ENCODE results near the gene PADI2. TPM values are rescaled to one million over a fixed set of nuclear protein-coding genes. Genes with fewer than 3 reads are reported as not detected.

Gene PADI2
- total and polyA plus RNA-seq, 2 of the 8 experiments (the other 6 are each of a cell fraction or from before 2014, with no cell fraction given), result 1.6 to 7.5 TPM

GRCh38 chr1:17067069-17067426, 52.2 kb downstream of the PADI2 start:
- H2BK15ac ChIP-seq (ENCODE audit: low read length), result no peak overlapping the region
- TF ChIP-seq TEAD4 (IDR thresholded peaks at IDR 0.05; ENCODE audit: low read depth, low read length), result no peak
- no peak overlapping the region for H2BK5ac ChIP-seq (ENCODE audit: low read depth, low read length)
- no peak overlapping the region for H3K23ac ChIP-seq (ENCODE audit: insufficient read length)
- H3K79me1 ChIP-seq (ENCODE audit: low read depth, low read length), result no peaks in the 10 kb centered on the region
- no peak overlapping the region for H3K4me3 ChIP-seq (ENCODE audit: extremely low read depth in 1 of 4, insufficient read depth in 2 of 4, low read depth in 3 of 4, low read length in 4 of 4)
- no peak overlapping the region for H2AK5ac ChIP-seq (ENCODE audit: low read depth, low read length)
- whole genome bisulfite sequencing, 2 experiments (ENCODE audit: extremely low coverage in 1 of 2, insufficient coverage in 1 of 2, insufficient read length in 1 of 2, insufficient replicate concordance in 2 of 2, low coverage in 1 of 2, low lambda C conversion rate in 2 of 2, missing lambda C conversion rate in 1 of 2), result 94% methylated on average over 3 of the region's 3 CpGs; no CpG with 5 or more reads in 1 of the 2 experiments
- no peaks in the 10 kb centered on the region for H3K23me2 ChIP-seq (ENCODE audit: low read depth, low read length)
- no peak overlapping the region for H3K4ac ChIP-seq (replicated peaks; ENCODE audit: insufficient read length, low read depth, low read length)
- H2BK120ac ChIP-seq (replicated peaks; ENCODE audit: low read depth, low read length), result no peak overlapping the region
- no peak overlapping the region for H4K91ac ChIP-seq (replicated peaks; ENCODE audit: insufficient read length, low read length)
- H4K5ac ChIP-seq (ENCODE audit: insufficient read length, low read depth, low read length), result no peak overlapping the region
- H2BK20ac ChIP-seq (ENCODE audit: low read length), result no peak overlapping the region
- CTCF ChIA-PET (ENCODE audit: partially characterized antibody), result interaction anchor here (1.1 to 7.8 kb wide), 5 partner anchors 8 to 304 kb away, joined by 3 to 111 read pairs (median 8); partner anchors contain the start of gene PADI2
- H4K8ac ChIP-seq (ENCODE audit: extremely low read depth, insufficient read depth, low read length), result no peak overlapping the region
- no peaks in the 10 kb centered on the region for H3K27me3 ChIP-seq (replicated peaks in 1 of 4; ENCODE audit: control insufficient read depth in 3 of 4, extremely low read depth in 1 of 4, insufficient read depth in 3 of 4, low read length in 3 of 4)
- no peak overlapping the region for H3K9ac ChIP-seq (replicated peaks in 1 of 4; ENCODE audit: extremely low read depth in 1 of 4, low read depth in 3 of 4, low read length in 3 of 4)
- no peaks in the 10 kb centered on the region for H3K79me2 ChIP-seq (ENCODE audit: control insufficient read depth in 1 of 2, insufficient read depth in 2 of 2, low read length in 2 of 2)
- H3K14ac ChIP-seq (ENCODE audit: insufficient read length), result no peak overlapping the region
- H3K36me3 ChIP-seq (ENCODE audit: control insufficient read depth in 2 of 4, insufficient read depth in 4 of 4, low read length in 3 of 4), result no peaks in the 10 kb centered on the region
- H3K56ac ChIP-seq (replicated peaks; ENCODE audit: insufficient read length, low read depth, low read length), result no peak overlapping the region
- H3K18ac ChIP-seq (ENCODE audit: extremely low read depth, low read length), result no peak overlapping the region
- H3K27ac ChIP-seq (ENCODE audit: low read depth, low read length), result no peak overlapping the region
- H2AFZ ChIP-seq (ENCODE audit: low read length), result no peak overlapping the region
- no peaks in the 10 kb centered on the region for H3K9me3 ChIP-seq (ENCODE audit: insufficient read depth in 2 of 2, low read depth in 1 of 2, low read length in 1 of 2)
- FAIRE-seq, result no peak
- no peaks in the 10 kb centered on the region for H3K4me1 ChIP-seq (replicated peaks in 1 of 4; ENCODE audit: control insufficient read depth in 3 of 4, insufficient read depth in 4 of 4, low read length in 3 of 4)
- POLR2A ChIA-PET (ENCODE audit: partially characterized antibody), result no interaction called here
- no peak overlapping the region for H3K4me2 ChIP-seq (ENCODE audit: insufficient read depth in 1 of 2, low read depth in 2 of 2, low read length in 2 of 2)
- DNase-seq (ENCODE audit: low read depth in 1 of 2, low spot score in 2 of 2), result no peak
- no peak overlapping the region for H2BK12ac ChIP-seq (ENCODE audit: low read depth, low read length)
- H4K20me1 ChIP-seq (replicated peaks in 1 of 2; ENCODE audit: control insufficient read depth in 1 of 2, insufficient read depth in 2 of 2, low read length in 2 of 2), result no peaks in the 10 kb centered on the region
